ENCODE data around the gene LGALSL. TPM values are rescaled to one million over a fixed set of nuclear protein-coding genes. Genes with fewer than 3 reads are reported as not detected.

Gene LGALSL
- total RNA-seq, 1 experiment from 2014 or later = 37.2 TPM

DNA sequence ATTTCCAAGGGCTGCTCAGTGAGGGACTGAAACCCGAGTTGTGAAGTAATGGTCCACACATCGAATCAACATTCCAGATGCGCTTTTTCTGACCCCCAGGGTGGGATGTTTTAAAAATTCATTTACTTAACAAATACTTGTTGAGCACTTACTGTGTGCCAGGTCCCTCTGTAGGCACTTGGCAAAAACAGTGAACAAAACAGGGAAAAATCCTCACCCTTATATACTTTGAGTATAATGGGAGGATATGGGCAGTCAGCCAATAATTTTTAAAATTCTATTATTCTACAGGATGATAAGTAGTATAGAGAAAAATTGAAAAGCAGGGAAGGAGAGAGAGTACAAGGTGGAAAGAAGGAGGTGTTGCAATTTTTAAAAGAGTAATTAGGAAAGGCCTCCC lies 38.9 kb downstream of the LGALSL start:
- no peaks in the 10 kb centered on the region for H3K36me3 ChIP-seq (ENCODE audit: control insufficient read depth, insufficient read depth, low read length)
- Mint-ChIP-seq H3K36me3 (ENCODE audit: insufficient read depth, unreplicated experiment) (no peaks in the 10 kb centered on the region), H3K9me3 (ENCODE audit: unreplicated experiment) (no peaks in the 10 kb centered on the region), H3K4me3 (ENCODE audit: unreplicated experiment) (no peak overlapping the region), H3K4me1 (ENCODE audit: low read depth, unreplicated experiment) (no peaks in the 10 kb centered on the region), H3K27ac (ENCODE audit: unreplicated experiment) (no peak overlapping the region), H3K27me3 (ENCODE audit: insufficient read depth, unreplicated experiment) (no peaks in the 10 kb centered on the region)
- no peak overlapping the region for H3K4me3 ChIP-seq (ENCODE audit: low read depth, low read length)
- BruUV-seq (replicated peaks) = no TSS peak
- no peaks in the 10 kb centered on the region for H3K27me3 ChIP-seq (replicated peaks; ENCODE audit: control insufficient read depth, insufficient read depth, low read length)
- DNase-seq = no peak
- TF ChIP-seq, protein P1, sequence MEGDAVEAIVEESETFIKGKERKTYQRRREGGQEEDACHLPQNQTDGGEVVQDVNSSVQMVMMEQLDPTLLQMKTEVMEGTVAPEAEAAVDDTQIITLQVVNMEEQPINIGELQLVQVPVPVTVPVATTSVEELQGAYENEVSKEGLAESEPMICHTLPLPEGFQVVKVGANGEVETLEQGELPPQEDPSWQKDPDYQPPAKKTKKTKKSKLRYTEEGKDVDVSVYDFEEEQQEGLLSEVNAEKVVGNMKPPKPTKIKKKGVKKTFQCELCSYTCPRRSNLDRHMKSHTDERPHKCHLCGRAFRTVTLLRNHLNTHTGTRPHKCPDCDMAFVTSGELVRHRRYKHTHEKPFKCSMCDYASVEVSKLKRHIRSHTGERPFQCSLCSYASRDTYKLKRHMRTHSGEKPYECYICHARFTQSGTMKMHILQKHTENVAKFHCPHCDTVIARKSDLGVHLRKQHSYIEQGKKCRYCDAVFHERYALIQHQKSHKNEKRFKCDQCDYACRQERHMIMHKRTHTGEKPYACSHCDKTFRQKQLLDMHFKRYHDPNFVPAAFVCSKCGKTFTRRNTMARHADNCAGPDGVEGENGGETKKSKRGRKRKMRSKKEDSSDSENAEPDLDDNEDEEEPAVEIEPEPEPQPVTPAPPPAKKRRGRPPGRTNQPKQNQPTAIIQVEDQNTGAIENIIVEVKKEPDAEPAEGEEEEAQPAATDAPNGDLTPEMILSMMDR (IDR thresholded peaks at IDR 0.05; ENCODE audit: insufficient read depth in 1 of 2, low read depth in 1 of 2, low read length in 1 of 2, severe bottlenecking in 1 of 2, unreplicated experiment in 1 of 2) = no peak
- ChIA-PET POLR2A (no interaction called here), CTCF (interaction anchor here (2.0 kb wide), 1 partner anchor 162 kb away, joined by 6 read pairs; no protein-coding TSS in a partner anchor)
- intact Hi-C loops (cut with micrococcal nuclease; ENCODE audit: unreplicated experiment) = no loop called here
- no peaks in the 10 kb centered on the region for H3K4me1 ChIP-seq
- H3K9me3 ChIP-seq = no peaks in the 10 kb centered on the region

DNA sequence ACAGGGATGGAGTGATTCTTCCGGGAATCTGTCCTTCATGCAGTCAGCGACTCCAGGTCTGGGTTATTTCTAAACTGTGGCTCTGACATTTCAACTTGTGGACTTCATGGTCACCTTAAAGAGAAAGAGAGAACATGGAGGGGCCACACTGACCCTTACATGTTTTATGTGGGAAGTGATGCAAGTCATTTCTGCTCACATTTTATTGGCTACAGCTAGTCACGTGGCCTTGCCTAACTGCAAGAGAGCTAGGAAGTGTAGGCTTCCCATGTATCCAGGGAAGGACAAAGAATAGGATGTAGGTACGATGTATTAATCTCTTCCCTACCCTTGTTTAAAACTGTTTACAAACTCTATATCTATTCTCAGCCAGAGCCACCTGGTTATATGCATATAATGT lies 39.8 kb downstream of the LGALSL start:
- no peaks in the 10 kb centered on the region for H3K4me1 ChIP-seq
- BruUV-seq (replicated peaks) = no TSS peak
- TF ChIP-seq, protein P1 (IDR thresholded peaks at IDR 0.05; ENCODE audit: insufficient read depth in 1 of 2, low read depth in 1 of 2, low read length in 1 of 2, severe bottlenecking in 1 of 2, unreplicated experiment in 1 of 2) = no peak
- no peaks in the 10 kb centered on the region for H3K27me3 ChIP-seq (replicated peaks; ENCODE audit: control insufficient read depth, insufficient read depth, low read length)
- H3K4me3 ChIP-seq (ENCODE audit: low read depth, low read length) = no peak overlapping the region
- Mint-ChIP-seq H3K9me3 (ENCODE audit: unreplicated experiment) (no peaks in the 10 kb centered on the region), H3K27ac (ENCODE audit: unreplicated experiment) (no peak overlapping the region), H3K4me1 (ENCODE audit: low read depth, unreplicated experiment) (no peaks in the 10 kb centered on the region), H3K36me3 (ENCODE audit: insufficient read depth, unreplicated experiment) (no peaks in the 10 kb centered on the region), H3K27me3 (ENCODE audit: insufficient read depth, unreplicated experiment) (peaks cover 4% of the 10 kb centered on the region), H3K4me3 (ENCODE audit: unreplicated experiment) (no peak overlapping the region)
- intact Hi-C loops (cut with micrococcal nuclease; ENCODE audit: unreplicated experiment) = no loop called here
- no peaks in the 10 kb centered on the region for H3K9me3 ChIP-seq
- ChIA-PET CTCF (interaction anchor here (0.6 to 2.0 kb wide), 2 partner anchors 12 to 163 kb away, joined by 3 to 6 read pairs; no protein-coding TSS in a partner anchor), POLR2A (no interaction called here)
- no peaks in the 10 kb centered on the region for H3K36me3 ChIP-seq (ENCODE audit: control insufficient read depth, insufficient read depth, low read length)
- no peak for DNase-seq

DNA sequence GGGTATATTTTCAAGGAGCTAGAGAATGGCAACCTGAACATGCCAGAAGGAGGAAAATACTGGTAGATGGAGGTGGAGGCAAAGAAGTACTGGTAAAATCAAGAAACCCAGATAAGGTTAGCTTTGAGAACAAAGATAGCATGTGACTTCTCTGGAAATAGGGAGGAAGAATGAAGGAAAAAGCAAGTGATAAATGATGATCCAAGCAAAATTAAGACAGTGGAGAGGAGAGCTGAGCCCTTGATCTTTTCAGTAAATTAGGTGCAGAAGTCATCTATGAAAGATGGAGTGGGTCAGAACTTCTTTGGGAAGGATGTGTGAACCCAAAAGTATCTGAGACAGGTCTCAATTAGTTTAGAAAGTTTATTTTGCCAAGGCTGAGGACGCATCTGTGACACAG lies 44.5 kb downstream of the LGALSL start:
- no peaks in the 10 kb centered on the region for H3K9me3 Mint-ChIP-seq (ENCODE audit: unreplicated experiment)
- H3K27me3 ChIP-seq (replicated peaks; ENCODE audit: control insufficient read depth, insufficient read depth, low read length) = no peaks in the 10 kb centered on the region; the same call in 1 of the 2 replicates
- no peaks in the 10 kb centered on the region for H3K36me3 Mint-ChIP-seq (ENCODE audit: insufficient read depth, unreplicated experiment)
- H3K27me3 Mint-ChIP-seq (ENCODE audit: insufficient read depth, unreplicated experiment) = peaks cover 7% of the 10 kb centered on the region
- no peaks in the 10 kb centered on the region for H3K36me3 ChIP-seq (ENCODE audit: control insufficient read depth, insufficient read depth, low read length)
- no peak overlapping the region for H3K4me3 Mint-ChIP-seq (ENCODE audit: unreplicated experiment)
- TF ChIP-seq, protein P1 (IDR thresholded peaks at IDR 0.05; ENCODE audit: insufficient read depth in 1 of 2, low read depth in 1 of 2, low read length in 1 of 2, severe bottlenecking in 1 of 2, unreplicated experiment in 1 of 2) = no peak
- H3K27ac Mint-ChIP-seq (ENCODE audit: unreplicated experiment) = no peak overlapping the region
- ChIA-PET CTCF (no interaction called here), POLR2A (no interaction called here)
- H3K4me1 Mint-ChIP-seq (ENCODE audit: low read depth, unreplicated experiment) = no peaks in the 10 kb centered on the region
- no peaks in the 10 kb centered on the region for H3K9me3 ChIP-seq
- intact Hi-C loops (cut with micrococcal nuclease; ENCODE audit: unreplicated experiment) = no loop called here
- H3K4me1 ChIP-seq = no peaks in the 10 kb centered on the region
- DNase-seq = no peak
- BruUV-seq (replicated peaks) = no TSS peak
- H3K4me3 ChIP-seq (ENCODE audit: low read depth, low read length) = no peak overlapping the region

Data from Caco-2 (cell line).